GM18868 (cell line): ENCODE measurements around the gene SDHAF4.
A peak's percentile ranks its signal among the peaks of the same experiment; 100 is the strongest.
"Not testable (repeated sequence)": the region's sequence is repeated elsewhere in the genome, so short reads cannot be mapped to it uniquely, and the experiment has no call there.

Experiments
- ATAC-seq: cut with Tn5 transposase; IDR thresholded peaks from one replicate; pipeline ENCODE4 v1.9.1; 2021; ENCODE audit warnings: mild to moderate bottlenecking, moderate library complexity; ENCODE audit not compliant: unreplicated experiment

The SDHAF4 gene

DNA sequence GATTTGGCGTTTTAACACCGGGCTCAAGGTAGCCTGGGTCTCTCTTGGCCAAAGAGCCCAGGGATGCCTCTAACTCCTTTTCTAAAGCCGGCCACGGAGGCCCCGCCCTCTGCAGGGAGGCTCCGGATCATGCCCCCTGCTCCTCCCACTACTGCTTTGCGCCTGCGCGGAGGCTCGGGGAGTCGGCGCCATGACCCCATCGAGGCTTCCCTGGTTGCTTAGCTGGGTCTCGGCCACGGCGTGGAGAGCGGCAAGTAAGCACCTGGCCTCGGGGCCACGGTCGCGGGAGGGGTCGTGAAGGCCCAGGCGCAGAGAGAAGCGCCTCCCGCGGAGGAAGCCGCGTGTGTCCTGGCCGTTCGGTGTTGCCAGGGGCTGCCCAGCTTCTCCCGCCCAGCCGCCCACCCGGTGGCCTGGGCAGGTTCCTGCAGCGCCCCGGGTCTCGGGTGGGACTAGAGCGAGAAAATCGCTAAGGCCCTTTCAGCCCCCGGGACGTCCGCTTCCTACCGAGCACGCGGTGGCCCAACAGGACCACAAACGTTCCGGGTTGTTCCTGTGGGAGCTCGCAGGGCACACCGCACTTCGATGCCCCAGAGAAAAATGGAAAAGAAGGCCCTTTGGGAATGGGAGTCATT, at the start of gene SDHAF4:
SDHAF4 (plus strand) TSS at position 180 of the 632 bp plus-strand sequence; CDS start at position 191, 11 bp downstream.
- ATAC-seq = peak; percentile 99

GRCh38 chr6:70518723-70519122, 48.0 kb upstream of the SDHAF4 start:
- no peak for ATAC-seq

GRCh38 chr6:70520575-70520974, 46.2 kb upstream of the SDHAF4 start:
- ATAC-seq = no peak

DNA sequence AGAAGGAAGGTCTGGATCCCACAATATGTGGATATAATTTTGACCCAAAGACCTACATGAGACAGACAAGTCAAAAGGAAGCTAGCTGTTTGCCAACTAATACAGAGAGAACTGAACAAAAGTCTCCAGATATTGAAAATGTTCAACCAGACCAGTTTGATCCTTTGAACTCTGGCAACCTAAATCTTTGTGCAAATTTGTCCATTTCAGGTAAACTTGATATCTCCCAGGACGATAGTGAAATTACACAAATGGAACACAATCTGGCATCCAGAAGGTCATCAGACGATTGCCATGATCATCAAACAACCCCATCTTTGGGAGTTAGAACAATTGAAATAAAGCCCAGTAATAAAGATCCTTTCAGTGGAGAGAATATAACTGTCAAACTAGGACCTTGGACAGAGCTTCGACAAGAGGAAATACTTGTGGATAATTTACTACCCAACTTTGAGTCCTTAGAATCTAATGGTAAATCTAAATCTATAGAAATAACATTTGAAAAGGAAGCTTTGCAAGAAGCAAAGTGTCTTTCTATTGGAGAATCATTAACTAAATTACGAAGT, 41.9 kb upstream of the SDHAF4 start:
- no peak for ATAC-seq

DNA sequence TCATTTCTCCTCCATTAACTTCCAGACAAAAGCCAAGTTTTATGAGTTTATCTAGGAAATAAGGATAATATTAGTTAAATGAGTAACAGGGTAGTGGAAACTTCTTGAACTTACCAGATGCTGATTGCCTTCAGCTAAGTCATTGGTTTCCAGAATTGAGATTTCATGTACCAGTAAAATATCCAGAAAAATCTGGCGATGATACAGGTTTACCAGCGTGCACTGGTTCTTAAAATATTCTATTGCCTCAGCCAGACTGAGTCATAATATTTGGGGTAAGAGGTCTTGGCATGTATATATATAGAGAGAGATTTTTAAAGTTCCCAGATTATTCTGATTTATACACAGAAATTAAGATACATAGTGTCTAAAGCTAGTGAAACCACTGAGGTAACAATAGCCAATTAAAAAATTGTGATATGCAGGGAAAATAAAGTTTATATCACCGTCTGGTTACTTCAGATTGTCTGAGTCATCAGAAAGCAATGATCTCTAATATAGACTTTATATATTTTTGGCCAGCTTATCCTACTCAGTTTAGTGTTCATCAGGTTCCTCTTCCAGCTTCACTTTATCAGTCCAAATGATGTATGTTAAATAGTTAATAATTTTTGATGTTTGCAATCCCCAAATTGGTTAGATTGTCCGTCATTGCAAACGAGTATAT, 39.5 kb upstream of the SDHAF4 start:
- ATAC-seq = no peak

DNA sequence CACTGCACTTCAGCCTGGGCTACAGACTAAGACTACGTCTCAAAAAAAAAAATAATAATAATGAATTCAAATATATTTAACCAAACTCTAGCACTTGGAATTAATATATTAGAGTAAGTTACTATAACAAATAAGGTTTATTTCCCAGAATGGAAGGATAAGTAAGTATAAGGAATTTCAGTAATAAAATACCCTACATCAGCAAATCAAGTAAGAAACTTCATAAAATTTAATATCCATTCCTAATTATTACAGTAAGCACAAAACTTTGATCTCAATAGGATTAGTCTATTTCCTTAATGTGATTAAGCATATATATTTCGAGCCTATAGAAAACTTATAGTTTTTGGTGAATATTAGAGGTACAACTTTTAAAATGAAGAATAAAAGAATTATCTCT, 36.7 kb upstream of the SDHAF4 start:
- ATAC-seq = no peak

DNA sequence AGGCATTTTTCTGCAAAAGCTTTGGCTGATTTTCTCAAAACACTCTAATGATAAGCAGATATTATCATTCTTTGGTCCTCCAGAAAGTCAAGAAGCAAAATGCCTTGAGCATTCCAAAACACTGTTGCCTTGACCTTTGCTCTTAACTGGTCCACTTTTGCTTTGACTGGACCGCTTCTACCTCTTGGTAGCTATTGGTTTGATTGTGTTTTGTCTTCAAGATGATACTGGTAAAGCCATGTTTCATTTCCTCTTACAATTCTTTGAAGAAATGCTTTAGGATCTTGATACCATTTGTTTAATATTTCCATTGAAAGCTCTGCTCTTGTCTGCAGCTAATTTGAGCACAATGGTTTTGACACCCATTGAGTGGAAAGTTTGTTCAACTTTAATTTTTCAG, 35.6 kb upstream of the SDHAF4 start:
- no peak for ATAC-seq

DNA sequence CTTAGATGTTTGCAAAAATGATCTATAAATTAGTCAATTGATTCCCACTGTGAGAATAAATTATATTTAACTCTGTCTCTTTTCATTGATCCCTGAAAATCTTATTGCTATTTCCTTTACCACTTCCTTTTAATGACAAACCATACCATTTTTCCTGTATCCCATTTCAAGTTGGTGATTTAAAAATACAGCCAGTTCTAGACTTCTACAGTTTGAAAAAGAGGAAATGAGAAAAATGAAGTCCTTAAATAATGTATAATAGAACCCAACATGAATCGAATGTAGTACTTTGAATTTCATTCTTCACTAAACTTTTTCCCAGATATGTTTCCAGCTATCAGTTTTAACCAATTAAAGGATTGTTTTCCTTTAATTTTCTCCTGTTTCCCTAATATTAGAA, 29.5 kb upstream of the SDHAF4 start:
- ATAC-seq = peak; percentile 49

GRCh38 chr6:70538376-70538775, 28.4 kb upstream of the SDHAF4 start:
- peak; percentile 85 for ATAC-seq

DNA sequence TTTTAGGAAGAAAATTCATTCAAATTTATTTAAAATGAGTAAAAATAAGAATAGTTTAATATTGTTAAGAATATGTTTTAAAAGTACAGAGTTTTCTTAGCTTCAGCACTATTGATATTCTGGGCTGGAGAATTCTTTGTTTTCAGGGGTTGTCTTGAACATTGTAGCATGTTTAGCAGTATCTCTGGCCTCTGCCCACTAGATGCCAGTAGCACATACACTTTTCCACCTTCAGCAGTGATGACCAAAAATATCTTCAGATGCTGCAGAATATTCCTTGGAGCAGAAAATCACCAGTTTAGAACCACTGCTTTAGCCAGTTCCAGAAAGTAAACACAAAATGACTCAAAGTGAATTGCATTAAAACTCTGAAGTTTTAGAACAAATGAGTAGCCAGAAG, 19.4 kb upstream of the SDHAF4 start:
- peak; percentile 65 for ATAC-seq

DNA sequence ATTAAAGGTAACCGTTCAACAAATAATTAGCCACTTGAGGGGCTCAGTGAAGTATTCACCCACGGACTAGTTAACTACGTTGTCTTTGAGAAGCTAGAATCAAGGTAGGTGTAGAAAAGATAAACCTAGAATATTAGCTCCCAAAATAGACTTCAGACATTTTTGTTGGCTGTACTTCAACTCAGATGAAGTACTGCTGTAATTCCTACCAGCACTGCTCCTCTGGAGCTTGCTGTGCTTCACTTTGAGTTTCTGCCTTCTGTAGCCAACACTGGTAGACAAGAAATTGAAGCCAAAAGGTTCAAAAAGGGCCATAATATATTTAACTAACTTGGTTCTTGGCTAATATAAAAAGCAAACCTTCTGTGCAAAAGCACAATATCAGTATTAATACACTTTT, 18.8 kb upstream of the SDHAF4 start:
- no peak for ATAC-seq

DNA sequence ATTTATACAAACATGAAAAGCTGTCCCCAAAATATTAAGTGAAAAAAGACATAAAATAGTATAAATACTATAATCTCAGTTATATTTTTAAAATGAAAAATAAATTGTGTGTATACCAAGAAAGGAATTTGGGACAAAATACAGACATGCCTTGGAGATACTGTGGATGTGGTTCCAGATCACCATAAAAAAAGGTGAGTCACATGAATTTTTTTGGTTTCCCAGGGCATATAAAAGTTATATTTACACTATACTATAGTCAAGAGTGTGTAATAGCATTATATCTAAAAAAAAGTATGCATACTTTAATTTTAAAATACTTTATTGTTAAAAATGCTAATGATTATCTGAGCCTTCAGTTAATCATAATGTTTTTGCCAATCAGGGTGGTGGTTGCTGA, 17.4 kb upstream of the SDHAF4 start:
- ATAC-seq = no peak

- ATAC-seq = no peak
Measured at GRCh38 chr6:70551566-70551965, 15.2 kb upstream of the SDHAF4 start.

DNA sequence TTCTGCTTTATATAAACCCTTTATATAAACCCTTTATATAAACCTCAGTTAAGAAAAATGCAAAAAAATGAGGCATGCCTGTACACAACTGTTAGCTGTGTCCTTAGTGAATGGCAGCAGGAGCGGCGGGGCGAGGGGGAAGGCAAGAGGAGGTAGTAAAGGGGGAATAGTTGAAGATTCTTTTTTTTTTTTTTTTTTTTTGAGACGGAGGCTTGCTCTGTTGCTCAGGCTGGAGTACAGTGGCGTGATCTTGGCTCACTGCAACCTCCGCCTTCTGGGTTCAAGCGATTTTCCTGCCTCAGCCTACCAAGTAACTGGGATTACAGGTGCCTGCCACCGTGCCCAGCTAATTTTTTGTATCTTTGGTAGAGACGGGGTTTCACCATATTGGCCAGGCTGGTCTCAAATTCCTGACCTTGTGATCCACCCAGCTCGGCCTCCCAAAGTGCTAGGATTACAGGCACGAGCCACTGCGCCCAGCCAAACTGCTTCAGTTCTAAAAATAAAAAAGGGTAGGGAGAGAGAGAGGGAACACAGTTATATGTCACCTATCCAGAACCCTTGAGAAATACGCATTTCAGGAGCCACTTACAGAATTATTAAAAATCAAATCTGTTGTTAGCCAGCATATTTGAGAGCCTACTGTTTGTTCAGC, 14.3 kb upstream of the SDHAF4 start:
- ATAC-seq = not testable (repeated sequence)

GRCh38 chr6:70552974-70553373, 13.8 kb upstream of the SDHAF4 start:
- ATAC-seq = no peak

DNA sequence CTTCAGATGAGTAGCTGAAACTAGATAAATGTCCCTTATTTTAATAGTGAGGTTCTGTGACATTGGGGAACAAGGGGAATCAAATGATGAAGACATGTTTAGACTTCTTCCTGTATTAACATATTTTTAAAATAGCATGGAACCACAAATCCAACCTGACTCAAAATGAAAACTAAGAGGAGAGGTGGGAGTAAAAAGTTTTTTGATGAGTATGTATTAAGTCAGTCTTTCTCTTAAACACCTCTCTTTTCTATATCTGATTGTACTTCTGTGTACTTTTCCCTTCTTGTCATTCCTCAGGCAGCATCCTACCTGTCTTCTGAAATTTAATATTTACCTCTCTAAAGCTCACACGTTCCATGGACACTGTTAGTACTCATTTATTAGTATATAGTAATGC, 8.7 kb upstream of the SDHAF4 start:
- no peak for ATAC-seq

DNA sequence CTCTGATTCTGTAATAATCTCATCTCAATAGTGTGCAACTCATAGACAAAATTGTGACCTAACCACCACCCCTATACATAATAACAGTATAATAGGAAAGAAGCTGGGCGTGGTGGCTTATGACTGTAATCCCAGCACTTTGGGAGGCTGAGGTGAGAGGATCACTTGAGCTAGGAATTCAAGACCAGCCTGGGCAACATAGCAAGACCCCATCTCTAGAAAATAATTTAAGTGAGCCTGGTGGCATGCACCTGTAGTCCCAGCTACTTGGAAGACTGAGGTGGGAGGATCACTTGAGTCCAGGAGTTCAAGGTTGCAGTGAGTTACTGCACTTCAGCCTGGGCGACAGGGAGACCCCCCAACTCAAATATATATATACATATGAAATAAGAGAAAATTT, 4.3 kb upstream of the SDHAF4 start:
- not testable (repeated sequence) for ATAC-seq

- no peak for ATAC-seq
Measured at GRCh38 chr6:70563530-70563929, 3.2 kb upstream of the SDHAF4 start.

GRCh38 chr6:70574643-70575042, 7.9 kb downstream of the SDHAF4 start:
- no peak for ATAC-seq

DNA sequence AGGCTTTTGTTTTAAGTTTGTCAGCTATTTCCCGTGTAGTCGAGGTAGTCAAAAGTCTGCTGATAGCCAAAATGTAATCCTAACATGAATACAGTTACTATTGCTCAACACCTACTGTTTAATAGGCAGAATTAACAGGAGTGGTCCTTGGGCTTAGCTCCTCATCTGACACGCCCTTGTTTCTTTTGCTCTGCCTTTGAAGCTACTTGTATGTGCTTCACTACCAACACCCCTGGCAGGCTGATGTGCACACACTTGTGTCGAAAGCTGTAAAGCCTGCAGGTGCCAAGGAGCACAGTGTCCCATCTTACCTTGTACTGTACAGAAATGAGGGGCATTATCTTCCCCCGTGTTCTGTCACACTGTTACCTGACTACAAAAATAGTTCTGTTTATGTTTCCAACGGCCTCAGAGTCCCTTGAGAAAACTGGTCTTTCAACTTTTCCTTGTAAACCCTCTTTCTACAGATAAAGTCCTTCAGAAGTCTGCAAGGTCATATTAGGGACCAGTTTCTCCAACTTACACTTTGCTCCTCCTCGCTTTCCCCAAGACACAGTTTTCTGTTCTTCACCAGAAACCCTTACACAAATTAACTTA, 9.3 kb downstream of the SDHAF4 start:
- no peak for ATAC-seq

DNA sequence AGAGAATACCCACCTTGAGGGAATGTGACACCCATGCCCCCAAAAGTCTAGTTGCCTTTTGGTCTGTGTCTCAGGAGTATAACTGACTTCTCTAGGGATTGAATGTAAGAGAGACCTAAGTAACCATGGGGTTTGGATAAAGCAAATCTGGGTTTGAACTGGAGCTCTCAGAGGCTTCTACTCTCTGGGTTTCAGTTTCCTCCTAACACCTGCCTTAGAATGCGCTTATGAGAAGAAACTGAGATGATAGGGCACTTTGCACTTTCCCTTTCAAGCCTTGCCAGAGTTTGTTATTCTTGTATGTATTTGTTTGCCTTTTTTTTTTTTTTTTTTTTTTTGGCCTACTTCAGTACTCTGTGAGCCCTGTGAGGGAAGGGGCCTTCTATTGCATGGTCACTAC, 19.4 kb downstream of the SDHAF4 start:
- peak; percentile 99 for ATAC-seq

DNA sequence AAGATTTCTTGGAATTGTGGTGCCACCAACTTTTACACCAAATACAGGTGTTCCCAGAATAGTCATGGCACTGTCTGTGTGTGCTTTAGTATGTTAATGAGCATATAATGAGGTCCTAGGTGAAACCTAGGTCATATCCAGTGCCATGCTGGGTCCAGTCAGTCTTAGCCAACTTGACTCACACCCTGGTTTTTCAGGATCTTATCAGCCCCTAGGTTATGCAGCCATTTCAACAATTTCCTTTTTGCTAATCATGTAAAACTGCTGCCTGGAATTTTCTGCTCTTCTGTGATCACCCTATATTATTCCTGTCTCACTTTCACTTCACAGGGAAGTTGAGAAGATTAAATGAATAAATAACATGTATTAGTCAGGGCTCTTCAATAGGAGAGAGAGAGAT, 23.7 kb downstream of the SDHAF4 start:
- no peak for ATAC-seq
